Right renal cortex interstitium (tissue), 3 donors: Measurements from ENCODE around the gene PCF11. TPM values are rescaled to one million over a fixed set of nuclear protein-coding genes. Genes with fewer than 3 reads are reported as not detected.

ENCODE experiments used
- polyA plus RNA-seq, 3 donors: library from polyadenylated mRNA; unstranded; fragments of 120-200 nt; gene quantifications; one replicate each; pipeline ENCODE4 v1.2.1, GENCODE V29; 2013; ENCODE audit not compliant: insufficient read length in 3 of 3

The PCF11 gene
- polyA plus RNA-seq, 3 donors = 71.9 to 84.7 (median 81.6) TPM

Other genes starting within 250 kb of the PCF11 start
- gene RAB30, start 85.2 kb upstream of the PCF11 start, polyA plus RNA-seq = 1 to 10 TPM; 8.3 to 8.6 (median 8.4) TPM
- 10 to 100 TPM; 18.1 to 22.1 (median 21.1) TPM for gene ANKRD42, start 36.6 kb downstream of the PCF11 start, polyA plus RNA-seq
- gene CCDC90B, start 129.2 kb downstream of the PCF11 start, polyA plus RNA-seq = 100 to 1,000 TPM in 1 of 3 donors, 10 to 100 TPM in 2; 94.0 to 103 (median 99.7) TPM